Measurements from ENCODE around the gene PRCP.

PRCP gene

GRCh38 chr11:82826526-82826925 lies 73.7 kb downstream of the PRCP start:
- no peak for FAIRE-seq

- no peak for FAIRE-seq
These were observed 76.3 kb downstream of the PRCP start for GRCh38 chr11:82823647-82824619.

GRCh38 chr11:82818409-82819043 lies 81.7 kb downstream of the PRCP start:
- FAIRE-seq: no peak

- no peak for FAIRE-seq
These were observed 84.8 kb downstream of the PRCP start for GRCh38 chr11:82815406-82815805.

- no peak for FAIRE-seq
These were observed 85.9 kb downstream of the PRCP start for GRCh38 chr11:82814379-82814778.

GRCh38 chr11:82811369-82811768 lies 88.9 kb downstream of the PRCP start:
- FAIRE-seq: no peak

GRCh38 chr11:82810738-82811137 lies 89.5 kb downstream of the PRCP start:
- FAIRE-seq: no peak

- FAIRE-seq: no peak
These were observed 89.9 kb downstream of the PRCP start for GRCh38 chr11:82810326-82810725.

GRCh38 chr11:82807646-82808045 lies 92.6 kb downstream of the PRCP start:
- no peak for FAIRE-seq

GRCh38 chr11:82802710-82803109 lies 97.5 kb downstream of the PRCP start:
- FAIRE-seq: no peak

GRCh38 chr11:82796998-82797961 lies 103.0 kb downstream of the PRCP start:
- FAIRE-seq: no peak

- no peak for FAIRE-seq
These were observed 105.7 kb downstream of the PRCP start for GRCh38 chr11:82794490-82794889.

GRCh38 chr11:82792822-82793569 lies 107.2 kb downstream of the PRCP start:
- FAIRE-seq: no peak

GRCh38 chr11:82792319-82792718 lies 107.9 kb downstream of the PRCP start:
- FAIRE-seq: no peak

- FAIRE-seq: no peak
These were observed 108.5 kb downstream of the PRCP start for GRCh38 chr11:82791779-82792178.

GRCh38 chr11:82790723-82791484 lies 109.3 kb downstream of the PRCP start:
- no peak for FAIRE-seq

- FAIRE-seq: no peak
These were observed 112.2 kb downstream of the PRCP start for GRCh38 chr11:82787981-82788380.

- no peak for FAIRE-seq
These were observed 113.4 kb downstream of the PRCP start for GRCh38 chr11:82786836-82787235.

- no peak for FAIRE-seq
These were observed 114.2 kb downstream of the PRCP start for GRCh38 chr11:82786001-82786400.

- FAIRE-seq: no peak
These were observed 117.3 kb downstream of the PRCP start for GRCh38 chr11:82782825-82783374.

- FAIRE-seq: peak; percentile 99
These were observed 121.5 kb downstream of the PRCP start for GRCh38 chr11:82778776-82779175.

All from endometrium (tissue), 2 donors.